Neural progenitor cell (in vitro differentiated cells): ENCODE results near the gene GNB1.
"Not testable (repeated sequence)": the region's sequence is repeated elsewhere in the genome, so short reads cannot be mapped to it uniquely, and the experiment has no call there.

Experiments
- EZH2phosphoT487 ChIP-seq: fragments of 200-600 bp; sonication (generic); IDR thresholded peaks from 2 replicates; pipeline ENCODE4 v1.6.1; 2017; ENCODE audit warnings: antibody characterized with exemption
- TF ChIP-seq, protein P1 (sequence below): fragments of 200-600 bp; sonication (generic); IDR thresholded peaks from 2 replicates; pipeline ENCODE4 v1.5.1; 2017; ENCODE audit warnings: antibody characterized with exemption, mild to moderate bottlenecking

GRCh38 chr1:1883890-1884289, 7.0 kb downstream of the GNB1 start:
- TF ChIP-seq, protein P1, sequence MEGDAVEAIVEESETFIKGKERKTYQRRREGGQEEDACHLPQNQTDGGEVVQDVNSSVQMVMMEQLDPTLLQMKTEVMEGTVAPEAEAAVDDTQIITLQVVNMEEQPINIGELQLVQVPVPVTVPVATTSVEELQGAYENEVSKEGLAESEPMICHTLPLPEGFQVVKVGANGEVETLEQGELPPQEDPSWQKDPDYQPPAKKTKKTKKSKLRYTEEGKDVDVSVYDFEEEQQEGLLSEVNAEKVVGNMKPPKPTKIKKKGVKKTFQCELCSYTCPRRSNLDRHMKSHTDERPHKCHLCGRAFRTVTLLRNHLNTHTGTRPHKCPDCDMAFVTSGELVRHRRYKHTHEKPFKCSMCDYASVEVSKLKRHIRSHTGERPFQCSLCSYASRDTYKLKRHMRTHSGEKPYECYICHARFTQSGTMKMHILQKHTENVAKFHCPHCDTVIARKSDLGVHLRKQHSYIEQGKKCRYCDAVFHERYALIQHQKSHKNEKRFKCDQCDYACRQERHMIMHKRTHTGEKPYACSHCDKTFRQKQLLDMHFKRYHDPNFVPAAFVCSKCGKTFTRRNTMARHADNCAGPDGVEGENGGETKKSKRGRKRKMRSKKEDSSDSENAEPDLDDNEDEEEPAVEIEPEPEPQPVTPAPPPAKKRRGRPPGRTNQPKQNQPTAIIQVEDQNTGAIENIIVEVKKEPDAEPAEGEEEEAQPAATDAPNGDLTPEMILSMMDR: not testable (repeated sequence)
- TF ChIP-seq EZH2phosphoT487: not testable (repeated sequence)
